Colonic mucosa (tissue), 4 donors: ENCODE measurements around the gene FOXP1. TPM values are rescaled to one million over a fixed set of nuclear protein-coding genes. Genes with fewer than 3 reads are reported as not detected.
A peak's percentile ranks its signal among the peaks of the same experiment; 100 is the strongest.

Source experiments
- DNase-seq: peaks from one replicate; pipeline ENCODE4 v3.0.0-alpha.2; 2020
- H3K27ac ChIP-seq: fragments of 200-600 bp; one replicate; pipeline ENCODE4 v1.8.0; 2021
- H3K27me3 ChIP-seq: fragments of 200-600 bp; one replicate; pipeline ENCODE4 v1.8.0; 2021
- H3K36me3 ChIP-seq: fragments of 200-600 bp; one replicate; pipeline ENCODE4 v1.8.0; 2021
- H3K4me1 ChIP-seq: fragments of 200-600 bp; one replicate; pipeline ENCODE4 v1.8.0; 2021; ENCODE audit warnings: mild to moderate bottlenecking
- H3K4me3 ChIP-seq: fragments of 200-600 bp; one replicate; pipeline ENCODE4 v1.8.0; 2021
- H3K9ac ChIP-seq, 2 donors: one replicate each; pipeline ENCODE4 v1.7.0; 2013; ENCODE audit warnings: control low read depth in 2 of 2, low read depth in 2 of 2, low read length in 2 of 2
- H3K9me3 ChIP-seq: fragments of 200-600 bp; one replicate; pipeline ENCODE4 v1.8.0; 2021
- CTCF ChIP-seq: fragments of 200-600 bp; IDR thresholded peaks from one replicate; pipeline ENCODE4 v1.8.0; 2022; ENCODE audit warnings: antibody characterized with exemption, mild to moderate bottlenecking
- intact Hi-C: fragments of 100-400 bp; cut with DNase I; formaldehyde crosslinking; loops from one replicate; pipeline ENCODE4 v1.14.1; 2022
- total RNA-seq, 2 donors: library from RNA; stranded (reverse); fragmentation: NEBNext Ultra II Directional in 1 of 2; extraction: Animal tissue kit (Norgen Biotek cat#: 25700) in 1 of 2; gene quantifications; one replicate each; pipeline ENCODE4 v1.2.1, GENCODE V29; 2021
- donor health status: healthy.
- donor health status: DM: no; HTN: no; CAD: no.
- donor health status: DM: no; HTN: no; CAD: no.

The FOXP1 gene
- total RNA-seq, 2 donors from 2014 or later = 127 to 128 TPM

GRCh38 chr3:71051259-71051595 is 532.3 kb downstream of the FOXP1 start:
- Histone ChIP-seq H3K4me1 (peaks cover 21% of the 10 kb centered on the region), H3K27ac (peak overlapping the region; percentile 83), H3K9ac (peak overlapping the region in 1 of 2 donors; percentile 64), H3K4me3 (no peak overlapping the region), H3K9me3 (no peaks in the 10 kb centered on the region), H3K36me3 (no peaks in the 10 kb centered on the region), H3K27me3 (no peaks in the 10 kb centered on the region)
- no peak for TF ChIP-seq CTCF
- intact Hi-C loops = no loop called here
- no peak for DNase-seq

GRCh38 chr3:71050538-71051258 is 532.8 kb downstream of the FOXP1 start:
- peak overlapping the region; percentile 83 for H3K27ac ChIP-seq

GRCh38 chr3:71050166-71050537 is 533.4 kb downstream of the FOXP1 start:
- Histone ChIP-seq H3K9ac (peak overlapping the region in 1 of 2 donors; percentile 64), H3K4me1 (peaks cover 27% of the 10 kb centered on the region), H3K27me3 (no peaks in the 10 kb centered on the region), H3K9me3 (no peaks in the 10 kb centered on the region), H3K27ac (peak overlapping the region; percentile 83), H3K4me3 (no peak overlapping the region), H3K36me3 (no peaks in the 10 kb centered on the region)
- DNase-seq = no peak
- intact Hi-C loops = no loop called here
- no peak for TF ChIP-seq CTCF

More at GRCh38 chr3:71050538-71051258, 532.8 kb downstream of the FOXP1 start:
- TF ChIP-seq CTCF = no peak
- no peaks in the 10 kb centered on the region for H3K36me3 ChIP-seq
- peaks cover 23% of the 10 kb centered on the region for H3K4me1 ChIP-seq
- no peaks in the 10 kb centered on the region for H3K9me3 ChIP-seq
- no peak for DNase-seq
- intact Hi-C loops = no loop called here
- peak overlapping the region in 1 of 2 donors; percentile 64 for H3K9ac ChIP-seq
- H3K4me3 ChIP-seq = no peak overlapping the region
- H3K27me3 ChIP-seq = no peaks in the 10 kb centered on the region

GRCh38 chr3:71048948-71049347 is 534.6 kb downstream of the FOXP1 start:
- Histone ChIP-seq H3K4me3 (no peak overlapping the region), H3K4me1 (peaks cover 27% of the 10 kb centered on the region), H3K27me3 (no peaks in the 10 kb centered on the region), H3K27ac (peak overlapping the region; percentile 83), H3K36me3 (no peaks in the 10 kb centered on the region), H3K9me3 (no peaks in the 10 kb centered on the region), H3K9ac (peak overlapping the region in 1 of 2 donors; percentile 64)
- DNase-seq = peak; percentile 78
- TF ChIP-seq CTCF = no peak
- intact Hi-C loops = no loop called here

- Histone ChIP-seq H3K4me3 (no peak overlapping the region), H3K9me3 (no peaks in the 10 kb centered on the region), H3K27ac (peak overlapping the region; percentile 83), H3K36me3 (no peaks in the 10 kb centered on the region), H3K9ac (peak overlapping the region in 1 of 2 donors; percentile 59), H3K27me3 (no peaks in the 10 kb centered on the region), H3K4me1 (peaks cover 24% of the 10 kb centered on the region)
- intact Hi-C loops = no loop called here
- no peak for TF ChIP-seq CTCF
- DNase-seq = no peak
Measured at GRCh38 chr3:71047616-71048531, 535.7 kb downstream of the FOXP1 start.
